Small intestine (tissue), 7 donors: Measurements from ENCODE around the gene S100PBP. TPM values are rescaled to one million over a fixed set of nuclear protein-coding genes. Genes with fewer than 3 reads are reported as not detected.

Experiments used
- DNase-seq, 2 donors: peaks; one replicate each; pipeline versions ENCODE4 v3.0.0 to v3.0.0-alpha.2; 2013
- FAIRE-seq: peaks from 2 replicates; lab custom pipeline; 2012; peaks lifted over from hg19 to GRCh38; lab: Jason Lieb, UNC
- H3K27ac ChIP-seq, 3 donors: one replicate each; pipeline ENCODE4 v1.5.1; 2013; ENCODE audit warnings: low read length in 2 of 3, mild to moderate bottlenecking in 2 of 3, control low read depth in 1 of 3, inconsistent platforms in 1 of 3, low read depth in 1 of 3, moderate library complexity in 1 of 3
- H3K27me3 ChIP-seq, 3 donors: one replicate each; pipeline ENCODE4 v1.6.1; 2013; ENCODE audit warnings: low read length in 3 of 3, inconsistent platforms in 1 of 3; ENCODE audit not compliant: control insufficient read depth in 3 of 3, insufficient read depth in 3 of 3
- H3K36me3 ChIP-seq, 3 donors: one replicate each; pipeline ENCODE4 v1.6.1; 2013; ENCODE audit warnings: low read length in 3 of 3, inconsistent platforms in 1 of 3, low read depth in 1 of 3, mild to moderate bottlenecking in 1 of 3, moderate library complexity in 1 of 3; ENCODE audit not compliant: control insufficient read depth in 3 of 3, insufficient read depth in 2 of 3
- H3K4me1 ChIP-seq, 3 donors: one replicate each; pipeline ENCODE4 v1.6.1; 2013; ENCODE audit warnings: low read length in 2 of 3, inconsistent platforms in 1 of 3, low read depth in 1 of 3, mild to moderate bottlenecking in 1 of 3, moderate library complexity in 1 of 3; ENCODE audit not compliant: control insufficient read depth in 3 of 3, insufficient read depth in 2 of 3
- H3K4me3 ChIP-seq, 3 donors: one replicate each; pipeline ENCODE4 v1.5.1; 2013; ENCODE audit warnings: low read length in 3 of 3, control low read depth in 1 of 3, inconsistent platforms in 1 of 3, low read depth in 1 of 3, mild to moderate bottlenecking in 1 of 3, moderate library complexity in 1 of 3
- H3K9me3 ChIP-seq, 2 donors: one replicate each; pipeline ENCODE4 v1.6.1; 2013; ENCODE audit warnings: low read depth in 1 of 2, low read length in 1 of 2; ENCODE audit not compliant: control insufficient read depth in 2 of 2, insufficient read depth in 1 of 2
- WGBS, 3 donors: extraction: QIAGEN DNeasy Blood & Tissue Kit; methylation state at CpG; one replicate each; pipeline ENCODE4 v1.1.7; 2013; 5-methylcytosine and 5-hydroxymethylcytosine counted together
- polyA plus RNA-seq, 4 donors: library from polyadenylated mRNA; stranded (reverse) in 3 of 4; unstranded in 1 of 4; fragments of 200-250 nt in 3 of 4; fragments of 120-200 nt in 1 of 4; gene quantifications; one replicate each; pipeline versions ENCODE4 v1.2.1 to v1.2.3, GENCODE V29; 2013
- donor health status: healthy with polysubstance abuse.
- donor health status: control.
- donor health status: control.
- donor health status: Bipolar disorder and iron deficiency.
- donor health status: healthy.

Gene S100PBP
- polyA plus RNA-seq, 4 donors = 4.3 to 23.5 (median 7.2) TPM

DNA sequence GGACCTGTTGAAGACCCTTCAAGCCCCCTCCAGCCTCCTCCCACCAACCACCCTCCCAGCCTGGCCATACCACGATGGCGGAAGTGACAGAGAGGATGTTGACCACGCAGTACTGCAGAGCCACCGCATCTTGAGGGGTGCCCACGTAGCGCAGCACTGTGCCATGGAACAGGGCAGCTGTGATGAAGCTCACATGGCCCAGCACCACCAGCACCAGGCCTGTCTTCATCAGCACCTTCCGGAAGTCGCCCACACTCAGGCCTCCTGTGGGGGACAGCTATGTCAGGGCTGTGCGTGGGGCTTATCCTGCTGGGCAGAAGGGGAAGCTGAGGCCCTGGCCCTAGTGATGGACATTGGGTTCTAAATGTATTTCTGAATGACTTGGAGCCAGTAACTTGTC is 80.6 kb downstream of the S100PBP start:
- peaks cover 0 to 14% (median 0%) of the 10 kb centered on the region in 3 donors for H3K4me1 ChIP-seq
- FAIRE-seq (no peak), DNase-seq (no peak)
- H3K9me3 ChIP-seq = no peaks in the 10 kb centered on the region
- H3K36me3 ChIP-seq = peaks cover 0 to 29% (median 0%) of the 10 kb centered on the region in 3 donors
- peaks cover 0 to 11% (median 3%) of the 10 kb centered on the region in 3 donors for H3K27me3 ChIP-seq
- no peak overlapping the region for H3K4me3 ChIP-seq
- no peak overlapping the region for H3K27ac ChIP-seq
- WGBS, 3 donors = 91 to 92% (median 92%) methylated on average over 9 of the region's 9 CpGs

DNA sequence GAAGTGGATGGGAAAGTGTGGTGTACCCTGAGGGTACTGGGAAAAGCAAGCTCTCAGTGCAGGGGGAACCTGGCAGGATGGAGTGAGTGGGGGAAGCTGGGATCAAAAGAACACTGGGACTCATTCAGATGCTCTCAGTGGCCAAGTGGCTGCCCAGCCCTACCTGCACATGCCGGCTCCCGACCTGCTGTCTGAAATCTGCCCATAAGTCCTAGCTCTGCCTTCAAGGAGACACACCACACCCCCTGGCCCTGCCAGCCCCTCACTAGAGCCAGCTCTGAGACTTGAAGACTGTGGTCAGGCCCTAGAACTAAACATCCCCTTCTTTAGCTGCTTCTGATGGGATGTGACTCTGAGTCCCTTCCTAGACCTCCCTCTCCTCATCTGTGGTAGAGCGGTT is 81.5 kb downstream of the S100PBP start:
- no peak overlapping the region for H3K27ac ChIP-seq
- H3K4me3 ChIP-seq = no peak overlapping the region
- peaks cover 0 to 29% (median 0%) of the 10 kb centered on the region in 3 donors for H3K36me3 ChIP-seq
- no peaks in the 10 kb centered on the region for H3K9me3 ChIP-seq
- no peak for FAIRE-seq
- DNase-seq = no peak
- H3K4me1 ChIP-seq = peaks cover 0 to 9% (median under 1%) of the 10 kb centered on the region in 3 donors
- 81 to 92% (median 86%) methylated on average over 3 of the region's 3 CpGs for WGBS, 3 donors
- H3K27me3 ChIP-seq = peaks cover 0 to 7% (median 3%) of the 10 kb centered on the region in 3 donors

DNA sequence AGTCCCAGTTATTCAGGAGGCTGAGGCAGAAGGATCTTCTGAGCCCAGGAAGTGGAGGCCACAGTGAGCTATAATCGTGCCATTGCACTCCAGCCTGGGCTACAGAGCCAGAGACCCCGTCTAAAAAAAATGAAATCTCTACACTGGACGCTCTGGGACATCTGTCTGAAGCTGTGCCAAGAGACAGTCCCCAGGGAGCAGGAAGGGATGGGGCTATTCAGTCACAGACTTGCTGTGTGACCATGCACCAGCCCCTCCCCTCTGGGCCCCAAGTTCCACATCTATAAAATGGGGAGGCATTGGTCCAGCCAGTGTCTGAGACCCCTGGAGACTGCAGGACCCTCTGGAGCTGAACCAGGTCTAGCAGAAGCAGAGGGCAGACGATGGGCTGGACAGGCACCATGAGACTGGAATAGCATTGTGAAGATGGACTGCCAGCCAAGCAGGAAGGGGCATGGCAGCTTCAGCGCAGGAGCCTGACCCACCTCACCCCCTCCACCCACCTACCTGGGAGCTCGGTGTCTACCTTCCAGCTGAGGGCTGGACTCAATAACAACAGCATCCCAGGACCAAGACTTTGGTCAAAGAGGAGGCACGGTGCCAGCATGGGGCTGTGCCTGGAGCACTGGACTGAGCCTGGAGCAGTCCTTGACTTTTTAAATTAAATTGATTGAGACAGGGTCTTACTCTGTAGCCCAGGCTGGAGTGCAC is 82.3 kb downstream of the S100PBP start:
- Histone ChIP-seq H3K9me3 (no peaks in the 10 kb centered on the region), H3K4me3 (peak overlapping the region in 2 of 3 donors; percentile 73 to 78), H3K36me3 (peaks cover 0 to 25% (median 0%) of the 10 kb centered on the region in 3 donors), H3K27ac (no peak overlapping the region), H3K4me1 (peaks cover 0 to 16% (median 2%) of the 10 kb centered on the region in 3 donors), H3K27me3 (peaks cover 0 to 7% (median 3%) of the 10 kb centered on the region in 3 donors)
- 46 to 66% (median 58%) methylated on average over 7 of the region's 7 CpGs for WGBS, 3 donors
- DNase-seq (peak in 1 of 2 donors; percentile 55), FAIRE-seq (no peak)

DNA sequence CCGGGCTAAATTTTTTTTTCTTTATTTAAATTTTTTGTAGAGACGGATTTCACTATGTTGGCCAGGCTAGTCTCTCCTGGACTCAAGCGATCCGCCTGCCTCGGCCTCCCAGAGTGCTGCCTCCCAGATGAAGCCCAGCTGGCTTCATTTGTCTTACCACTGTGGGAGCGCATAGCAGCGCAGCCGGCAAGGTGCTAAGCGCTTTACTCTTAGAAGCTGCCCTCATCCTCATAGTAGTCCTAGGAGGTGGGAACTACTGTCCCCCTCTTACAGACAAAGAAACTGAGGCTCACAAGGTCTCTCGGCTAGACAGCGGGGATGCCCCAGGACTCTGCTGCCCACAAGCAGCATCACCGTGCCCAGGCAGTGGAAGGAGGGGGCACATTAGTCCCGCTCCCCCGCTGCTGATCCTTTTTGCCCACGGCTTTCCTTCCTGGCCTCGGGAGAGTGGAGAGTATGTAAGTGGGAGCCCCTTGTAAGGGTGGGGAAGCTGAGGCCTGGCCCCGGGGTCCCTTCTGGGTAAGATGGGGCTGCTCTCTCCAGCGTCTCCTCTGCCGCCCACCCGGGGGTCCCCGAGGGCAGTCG is 83.0 kb downstream of the S100PBP start:
- Histone ChIP-seq H3K9me3 (no peaks in the 10 kb centered on the region), H3K4me3 (peak overlapping the region; percentile 56 to 78 (median 73)), H3K36me3 (peaks cover 0 to 20% (median 0%) of the 10 kb centered on the region in 3 donors), H3K27me3 (peaks cover 0 to 7% (median 3%) of the 10 kb centered on the region in 3 donors), H3K27ac (peak overlapping the region in 2 of 3 donors; percentile 67 to 85), H3K4me1 (peaks cover 0 to 19% (median 2%) of the 10 kb centered on the region in 3 donors)
- peak in 1 of 2 donors; percentile 42 for DNase-seq
- FAIRE-seq = no peak
- 3 to 19% (median 14%) methylated on average over 20 to 22 of the region's 22 CpGs for WGBS, 3 donors

DNA sequence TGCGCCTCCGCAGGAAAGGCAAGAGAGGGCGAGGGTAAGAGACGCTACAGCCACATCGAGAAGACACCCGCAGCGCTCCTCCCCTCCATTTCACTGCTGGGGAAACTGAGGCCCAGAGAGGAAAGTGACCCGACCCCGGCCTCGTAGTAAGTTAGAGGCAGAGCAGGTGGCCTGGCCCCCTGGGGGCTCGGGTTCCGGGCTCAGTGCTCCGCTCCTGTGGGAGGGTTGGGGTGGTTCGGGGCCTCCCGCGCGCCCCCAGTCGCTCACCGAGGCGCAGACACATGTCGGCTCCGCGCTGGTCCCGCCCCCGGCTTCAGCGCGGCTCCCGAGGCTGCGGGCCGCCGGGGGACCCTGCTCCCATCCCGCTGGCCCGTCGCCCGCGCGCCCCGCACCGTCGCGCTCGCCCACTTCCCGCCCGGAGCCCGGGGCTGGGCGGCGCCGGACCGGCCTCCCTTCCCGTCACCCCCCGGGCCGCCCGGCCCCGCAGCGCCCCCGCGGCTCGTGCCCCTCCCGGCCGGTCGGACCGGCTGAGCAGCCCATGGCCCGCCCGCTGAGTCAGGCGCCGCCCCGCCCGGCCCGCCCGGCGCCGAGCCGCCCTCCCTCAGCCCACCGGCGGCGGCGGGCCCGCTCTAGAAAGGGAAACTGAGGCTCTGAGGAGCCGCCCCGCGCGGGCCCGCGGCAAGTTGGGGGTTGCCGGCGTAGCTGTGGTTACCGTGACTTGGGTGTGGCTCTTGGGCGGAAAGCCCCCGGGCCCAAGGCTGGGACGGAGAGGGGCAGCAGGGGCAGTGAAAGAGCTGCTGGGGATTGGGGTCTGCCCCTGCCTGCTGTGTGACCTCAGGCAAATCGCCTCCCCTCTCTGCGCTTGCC is 83.7 kb downstream of the S100PBP start, which contains the start of gene TMEM54:
TMEM54 (minus strand) TSS at position 434 of the 867 bp plus-strand sequence; CDS start at position 283, 151 bp downstream.
- FAIRE-seq (no peak), DNase-seq (peak; percentile 77 to 87)
- H3K4me3 ChIP-seq = peak within 1 kb of the TSS; percentile 66 to 78 (median 73)
- H3K9me3 ChIP-seq = no peaks in the 10 kb centered on the region
- peaks cover 0 to 26% (median 6%) of the 10 kb centered on the region in 3 donors for H3K4me1 ChIP-seq
- WGBS, 3 donors = 1% methylated on average over 49 to 92 of the region's 92 CpGs
- peaks cover 0 to 15% (median 0%) of the 10 kb centered on the region in 3 donors for H3K36me3 ChIP-seq
- H3K27me3 ChIP-seq = peaks cover 0 to 7% (median 3%) of the 10 kb centered on the region in 3 donors
- peak within 1 kb of the TSS; percentile 39 to 95 (median 87) for H3K27ac ChIP-seq

DNA sequence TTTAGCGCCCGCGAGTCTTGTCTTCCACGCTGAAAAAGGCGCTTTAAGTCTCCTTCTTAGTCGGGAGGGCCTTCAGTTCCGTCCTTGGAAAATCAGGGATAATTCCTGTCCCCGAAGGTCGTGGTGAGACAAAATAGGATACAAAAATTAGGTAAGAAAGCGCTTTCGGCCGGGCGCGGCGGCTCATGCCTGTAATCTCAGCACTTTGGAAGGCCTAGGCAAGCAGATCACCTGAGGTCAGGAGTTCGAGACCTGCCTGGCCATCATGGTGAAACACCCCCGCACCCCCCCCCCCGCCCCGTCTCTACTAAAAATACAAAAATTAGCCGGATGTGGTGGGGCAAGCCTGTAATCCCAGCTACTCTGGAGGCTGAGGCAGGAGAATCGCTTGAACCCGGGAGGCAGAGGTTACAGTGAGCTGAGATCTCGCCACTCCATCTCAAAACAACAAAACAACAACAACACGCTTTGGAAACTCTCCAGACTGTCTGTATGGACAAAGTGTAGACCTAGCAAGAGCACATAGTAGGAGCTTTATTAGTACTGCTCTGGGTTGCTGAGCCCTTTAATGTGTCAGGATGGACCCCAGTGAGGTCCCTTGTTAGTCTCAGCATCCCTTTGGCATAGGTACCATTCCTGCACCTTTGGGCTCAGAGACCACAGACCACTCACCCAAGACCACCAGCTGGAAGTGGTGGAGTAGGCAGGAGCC is 84.5 kb downstream of the S100PBP start:
- no peak for FAIRE-seq

DNA sequence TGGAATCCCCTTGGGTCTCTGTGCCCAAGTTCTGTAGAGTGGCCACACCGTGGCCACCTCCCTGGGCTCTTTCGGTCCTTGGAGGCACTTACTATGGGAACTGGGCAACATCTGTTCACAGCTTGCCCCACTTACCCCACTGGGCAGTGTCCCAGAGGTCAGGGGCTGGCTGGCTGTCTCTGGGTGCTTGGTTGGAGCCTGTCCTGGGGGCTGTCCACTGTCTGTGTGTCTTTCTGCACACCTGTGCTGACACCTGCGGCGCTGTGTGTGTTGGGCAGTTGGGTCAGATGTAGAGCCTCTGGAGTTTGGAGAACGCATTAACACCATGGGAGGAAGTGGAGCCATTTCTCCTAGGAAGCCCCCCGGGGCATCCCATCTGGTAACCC is 85.1 kb downstream of the S100PBP start:
- no peak for FAIRE-seq
- peaks cover 0 to 10% (median 0%) of the 10 kb centered on the region in 3 donors for H3K36me3 ChIP-seq

More for the DNA sequence above, 84.5 kb downstream of the S100PBP start:
- Histone ChIP-seq H3K27ac (peak overlapping the region; percentile 39 to 95 (median 87)), H3K36me3 (peaks cover 0 to 13% (median 0%) of the 10 kb centered on the region in 3 donors), H3K9me3 (no peaks in the 10 kb centered on the region), H3K27me3 (peaks cover 0 to 7% (median 3%) of the 10 kb centered on the region in 3 donors), H3K4me3 (peak overlapping the region; percentile 66 to 78 (median 73)), H3K4me1 (peaks cover 0 to 32% (median 6%) of the 10 kb centered on the region in 3 donors)
- DNase-seq = no peak
- WGBS, 3 donors = 23 to 39% (median 35%) methylated on average over 22 to 24 of the region's 24 CpGs

More for the DNA sequence above, 85.1 kb downstream of the S100PBP start:
- 72 to 79% (median 76%) methylated on average over 6 of the region's 6 CpGs for WGBS, 3 donors
- no peak for DNase-seq
- H3K27ac ChIP-seq = peak overlapping the region in 1 of 3 donors; percentile 64
- no peak overlapping the region for H3K4me3 ChIP-seq
- H3K4me1 ChIP-seq = peaks cover 4 to 37% (median 8%) of the 10 kb centered on the region in 3 donors
- peaks cover 0 to 7% (median 3%) of the 10 kb centered on the region in 3 donors for H3K27me3 ChIP-seq
- no peaks in the 10 kb centered on the region for H3K9me3 ChIP-seq
